Activated CD4-positive, alpha-beta T cell treated with anti-CD3 and anti-CD28 coated beads, Interleukin-2, amount 10 ng/mL, durations not matched to agents 7 days and 5 days (primary cell): ENCODE results near the gene C15orf62. TPM values are rescaled to one million over a fixed set of nuclear protein-coding genes. Genes with fewer than 3 reads are reported as not detected.

Source experiments
- CTCF ChIA-PET: fragments of 350-600 bp; sonication (Branson Sonifier 250); formaldehyde crosslinking; loops from one replicate; lab custom pipeline; 2021; ENCODE audit warnings: antibody characterized with exemption; lab: Charles Lee
- POLR2A ChIA-PET: fragments of 350-600 bp; sonication (Branson Sonifier 250); formaldehyde crosslinking; loops from one replicate; lab custom pipeline; 2021; ENCODE audit warnings: antibody characterized with exemption; lab: Charles Lee
- DNase-seq: peaks from one replicate; pipeline ENCODE4 v3.0.0-alpha.2; 2020
- H3K27ac Mint-ChIP-seq: one replicate; pipeline ENCODE4 v1.8.0; 2021; ENCODE audit warnings: mild to moderate bottlenecking, moderate library complexity, mixed read lengths
- H3K27me3 Mint-ChIP-seq: one replicate; pipeline ENCODE4 v1.8.0; 2021; ENCODE audit warnings: mixed read lengths
- H3K36me3 Mint-ChIP-seq: one replicate; pipeline ENCODE4 v1.8.0; 2021; ENCODE audit warnings: low read depth, mixed read lengths
- H3K4me1 Mint-ChIP-seq: one replicate; pipeline ENCODE4 v1.8.0; 2021; ENCODE audit warnings: mixed read lengths
- H3K4me3 Mint-ChIP-seq: one replicate; pipeline ENCODE4 v1.8.0; 2021; ENCODE audit warnings: mild to moderate bottlenecking, moderate library complexity, mixed read lengths
- H3K9me3 Mint-ChIP-seq: one replicate; pipeline ENCODE4 v1.8.0; 2021; ENCODE audit warnings: mixed read lengths
- total RNA-seq, 2 experiments: library from RNA; stranded (reverse); gene quantifications; one replicate each; pipeline ENCODE4 v1.2.3, GENCODE V29; 2021

C15orf62 gene
- total RNA-seq, 2 experiments from 2014 or later: 1.0 to 1.3 TPM

- Mint-ChIP-seq H3K27me3 (no peaks in the 10 kb centered on the region), H3K4me1 (peaks cover 23% of the 10 kb centered on the region), H3K36me3 (no peaks in the 10 kb centered on the region), H3K9me3 (no peaks in the 10 kb centered on the region), H3K4me3 (no peak overlapping the region), H3K27ac (no peak overlapping the region)
- ChIA-PET CTCF (interaction anchor here (1.0 to 2.3 kb wide), 3 partner anchors 22 to 106 kb away, joined by 3 to 7 read pairs (median 4); partner anchors contain the start of genes RAD51 and VPS18), POLR2A (interaction anchor here (0.5 kb wide), 1 partner anchor 24 kb away, joined by 5 read pairs; no protein-coding TSS in a partner anchor)
- DNase-seq: no peak
These were observed 18.2 kb downstream of the C15orf62 start for GRCh38 chr15:40787991-40788390.

GRCh38 chr15:40789119-40789518 lies 19.3 kb downstream of the C15orf62 start:
- Mint-ChIP-seq H3K36me3 (peaks cover 2% of the 10 kb centered on the region), H3K4me3 (no peak overlapping the region), H3K4me1 (peaks cover 28% of the 10 kb centered on the region), H3K27me3 (no peaks in the 10 kb centered on the region), H3K27ac (no peak overlapping the region), H3K9me3 (no peaks in the 10 kb centered on the region)
- CTCF ChIA-PET: interaction anchor here (0.5 to 1.8 kb wide), 6 partner anchors 10 to 816 kb away, joined by 3 to 6 read pairs (median 4); partner anchors contain the start of gene VPS18
- POLR2A ChIA-PET: no interaction called here
- DNase-seq: no peak

- Mint-ChIP-seq H3K27me3 (no peaks in the 10 kb centered on the region), H3K4me3 (no peak overlapping the region), H3K4me1 (peaks cover 28% of the 10 kb centered on the region), H3K9me3 (no peaks in the 10 kb centered on the region), H3K36me3 (peaks cover 2% of the 10 kb centered on the region), H3K27ac (no peak overlapping the region)
- no peak for DNase-seq
- POLR2A ChIA-PET: no interaction called here
- CTCF ChIA-PET: interaction anchor here (1.0 to 1.8 kb wide), 5 partner anchors 7 to 105 kb away, joined by 3 to 6 read pairs (median 4); partner anchors contain the start of gene VPS18
These were observed 20.2 kb downstream of the C15orf62 start for GRCh38 chr15:40789999-40790398.

GRCh38 chr15:40790718-40791117 lies 20.9 kb downstream of the C15orf62 start:
- Mint-ChIP-seq H3K9me3 (no peaks in the 10 kb centered on the region), H3K27me3 (no peaks in the 10 kb centered on the region), H3K36me3 (peaks cover 2% of the 10 kb centered on the region), H3K27ac (no peak overlapping the region), H3K4me1 (peaks cover 30% of the 10 kb centered on the region), H3K4me3 (no peak overlapping the region)
- no peak for DNase-seq
- ChIA-PET CTCF (interaction anchor here (1.0 to 1.1 kb wide), 2 partner anchors 8 to 18 kb away, joined by 3 to 4 read pairs; no protein-coding TSS in a partner anchor), POLR2A (interaction anchor here (0.6 kb wide), 2 partner anchors 31 to 54 kb away, joined by 3 read pairs; no protein-coding TSS in a partner anchor)

- H3K27ac Mint-ChIP-seq: no peak overlapping the region
- H3K4me1 Mint-ChIP-seq: peaks cover 25% of the 10 kb centered on the region
- peaks cover 2% of the 10 kb centered on the region for H3K36me3 Mint-ChIP-seq
- H3K4me3 Mint-ChIP-seq: no peak overlapping the region
- no peaks in the 10 kb centered on the region for H3K27me3 Mint-ChIP-seq
- POLR2A ChIA-PET: no interaction called here
- CTCF ChIA-PET: interaction anchor here (0.6 to 2.6 kb wide), 4 partner anchors 10 to 100 kb away, joined by 3 to 13 read pairs (median 4); partner anchors contain the start of genes DNAJC17 and ZFYVE19
- DNase-seq: no peak
- no peaks in the 10 kb centered on the region for H3K9me3 Mint-ChIP-seq
These were observed 22.6 kb downstream of the C15orf62 start for GRCh38 chr15:40792394-40792793.

- ChIA-PET POLR2A (interaction anchor here (0.6 kb wide), 1 partner anchor 532 kb away, joined by 5 read pairs; no protein-coding TSS in a partner anchor), CTCF (interaction anchor here (1.8 to 2.6 kb wide), 2 partner anchors 11 to 14 kb away, joined by 5 to 13 read pairs; partner anchors contain the start of genes DNAJC17 and ZFYVE19)
- Mint-ChIP-seq H3K27me3 (no peaks in the 10 kb centered on the region), H3K9me3 (no peaks in the 10 kb centered on the region), H3K4me1 (peaks cover 22% of the 10 kb centered on the region), H3K4me3 (no peak overlapping the region), H3K36me3 (peaks cover 8% of the 10 kb centered on the region), H3K27ac (peak overlapping the region; percentile 19)
- DNase-seq: no peak
These were observed 23.6 kb downstream of the C15orf62 start for GRCh38 chr15:40793216-40793989.

- no peaks in the 10 kb centered on the region for H3K9me3 Mint-ChIP-seq
- POLR2A ChIA-PET: no interaction called here
- peaks cover 15% of the 10 kb centered on the region for H3K36me3 Mint-ChIP-seq
- H3K4me1 Mint-ChIP-seq: peaks cover 23% of the 10 kb centered on the region
- no peak overlapping the region for H3K4me3 Mint-ChIP-seq
- H3K27ac Mint-ChIP-seq: no peak overlapping the region
- DNase-seq: no peak
- CTCF ChIA-PET: interaction anchor here (1.0 to 1.3 kb wide), 2 partner anchors 13 to 49 kb away, joined by 3 to 4 read pairs; no protein-coding TSS in a partner anchor
- no peaks in the 10 kb centered on the region for H3K27me3 Mint-ChIP-seq
These were observed 26.3 kb downstream of the C15orf62 start for GRCh38 chr15:40796041-40796440.

- H3K27ac Mint-ChIP-seq: no peak overlapping the region
- POLR2A ChIA-PET: no interaction called here
- peaks cover 18% of the 10 kb centered on the region for H3K36me3 Mint-ChIP-seq
- H3K27me3 Mint-ChIP-seq: no peaks in the 10 kb centered on the region
- no peak overlapping the region for H3K4me3 Mint-ChIP-seq
- CTCF ChIA-PET: interaction anchor here (0.7 to 1.0 kb wide), 3 partner anchors 10 to 102 kb away, joined by 3 to 5 read pairs (median 3); partner anchors contain the start of gene RAD51
- H3K9me3 Mint-ChIP-seq: no peaks in the 10 kb centered on the region
- no peak for DNase-seq
- peaks cover 26% of the 10 kb centered on the region for H3K4me1 Mint-ChIP-seq
These were observed 26.7 kb downstream of the C15orf62 start for GRCh38 chr15:40796512-40796911.

GRCh38 chr15:40799523-40799922 lies 29.7 kb downstream of the C15orf62 start:
- H3K36me3 Mint-ChIP-seq: peaks cover 19% of the 10 kb centered on the region
- DNase-seq: no peak
- H3K27me3 Mint-ChIP-seq: no peaks in the 10 kb centered on the region
- H3K27ac Mint-ChIP-seq: no peak overlapping the region
- no peaks in the 10 kb centered on the region for H3K9me3 Mint-ChIP-seq
- no peak overlapping the region for H3K4me3 Mint-ChIP-seq
- ChIA-PET POLR2A (no interaction called here), CTCF (interaction anchor here (1.2 to 1.3 kb wide), 2 partner anchors 14 to 17 kb away, joined by 5 read pairs; no protein-coding TSS in a partner anchor)
- H3K4me1 Mint-ChIP-seq: peaks cover 29% of the 10 kb centered on the region

- Mint-ChIP-seq H3K9me3 (no peaks in the 10 kb centered on the region), H3K27ac (no peak overlapping the region), H3K36me3 (peaks cover 19% of the 10 kb centered on the region), H3K4me1 (peaks cover 32% of the 10 kb centered on the region), H3K4me3 (no peak overlapping the region), H3K27me3 (no peaks in the 10 kb centered on the region)
- no peak for DNase-seq
- ChIA-PET POLR2A (no interaction called here), CTCF (interaction anchor here (1.3 to 1.5 kb wide), 2 partner anchors 14 to 56 kb away, joined by 3 to 6 read pairs; no protein-coding TSS in a partner anchor)
These were observed 33.3 kb downstream of the C15orf62 start for GRCh38 chr15:40803076-40803475.

GRCh38 chr15:40803688-40804087 lies 33.9 kb downstream of the C15orf62 start:
- Mint-ChIP-seq H3K27ac (no peak overlapping the region), H3K4me1 (peaks cover 35% of the 10 kb centered on the region), H3K9me3 (no peaks in the 10 kb centered on the region), H3K36me3 (peaks cover 14% of the 10 kb centered on the region), H3K27me3 (no peaks in the 10 kb centered on the region), H3K4me3 (no peak overlapping the region)
- no peak for DNase-seq
- POLR2A ChIA-PET: interaction anchor here (0.7 kb wide), 1 partner anchor 234 kb away, joined by 7 read pairs; no protein-coding TSS in a partner anchor
- CTCF ChIA-PET: interaction anchor here (0.6 to 1.5 kb wide), 5 partner anchors 10 to 1142 kb away, joined by 3 to 6 read pairs (median 3); partner anchors contain the start of gene VPS18

- ChIA-PET POLR2A (interaction anchor here (0.6 to 0.8 kb wide), 2 partner anchors 22 to 985 kb away, joined by 3 to 5 read pairs; no protein-coding TSS in a partner anchor), CTCF (interaction anchor here (1.0 to 1.9 kb wide), 5 partner anchors 10 to 53 kb away, joined by 3 to 5 read pairs (median 4); no protein-coding TSS in a partner anchor)
- Mint-ChIP-seq H3K4me3 (peak overlapping the region; percentile 90), H3K9me3 (no peaks in the 10 kb centered on the region), H3K36me3 (peaks cover 5% of the 10 kb centered on the region), H3K27me3 (no peaks in the 10 kb centered on the region), H3K4me1 (peaks cover 32% of the 10 kb centered on the region), H3K27ac (peak overlapping the region; percentile 98)
- no peak for DNase-seq
These were observed 36.9 kb downstream of the C15orf62 start for GRCh38 chr15:40806672-40807027.
